Measurements from ENCODE around the gene BCR.

Gene BCR

DNA sequence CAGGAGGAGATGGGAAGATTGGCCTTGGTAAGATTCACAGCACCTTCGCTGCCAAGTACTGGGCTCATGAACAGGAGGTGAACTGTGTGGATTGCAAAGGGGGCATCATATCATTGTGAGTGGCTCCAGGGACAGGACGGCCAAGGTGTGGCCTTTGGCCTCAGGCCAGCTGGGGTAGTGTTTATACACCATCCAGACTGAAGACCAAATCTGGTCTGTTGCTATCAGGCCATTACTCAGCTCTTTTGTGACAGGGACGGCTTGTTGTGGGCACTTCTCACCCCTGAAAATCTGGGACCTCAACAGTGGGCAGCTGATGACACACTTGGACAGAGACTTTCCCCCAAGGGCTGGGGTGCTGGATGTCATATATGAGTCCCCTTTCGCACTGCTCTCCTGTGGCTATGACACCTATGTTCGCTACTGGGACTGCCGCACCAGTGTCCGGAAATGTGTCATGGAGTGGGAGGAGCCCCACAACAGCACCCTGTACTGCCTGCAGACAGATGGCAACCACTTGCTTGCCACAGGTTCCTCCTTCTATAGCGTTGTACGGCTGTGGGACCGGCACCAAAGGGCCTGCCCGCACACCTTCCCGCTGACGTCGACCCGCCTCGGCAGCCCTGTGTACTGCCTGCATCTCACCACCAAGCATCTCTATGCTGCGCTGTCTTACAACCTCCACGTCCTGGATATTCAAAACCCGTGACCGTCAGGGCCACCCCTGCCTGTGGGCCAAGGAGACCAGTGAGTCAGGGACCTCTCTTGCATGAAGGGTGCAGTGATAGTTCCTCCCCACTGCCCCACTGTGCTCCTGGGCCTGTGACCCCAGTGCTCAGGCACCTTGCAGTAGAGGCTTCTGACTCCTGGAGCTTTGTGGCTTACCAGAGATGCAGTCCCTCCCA lies 83.6 kb downstream of the BCR start:
- peak; percentile 72 for DNase-seq (ENCODE audit: low spot score)

DNA sequence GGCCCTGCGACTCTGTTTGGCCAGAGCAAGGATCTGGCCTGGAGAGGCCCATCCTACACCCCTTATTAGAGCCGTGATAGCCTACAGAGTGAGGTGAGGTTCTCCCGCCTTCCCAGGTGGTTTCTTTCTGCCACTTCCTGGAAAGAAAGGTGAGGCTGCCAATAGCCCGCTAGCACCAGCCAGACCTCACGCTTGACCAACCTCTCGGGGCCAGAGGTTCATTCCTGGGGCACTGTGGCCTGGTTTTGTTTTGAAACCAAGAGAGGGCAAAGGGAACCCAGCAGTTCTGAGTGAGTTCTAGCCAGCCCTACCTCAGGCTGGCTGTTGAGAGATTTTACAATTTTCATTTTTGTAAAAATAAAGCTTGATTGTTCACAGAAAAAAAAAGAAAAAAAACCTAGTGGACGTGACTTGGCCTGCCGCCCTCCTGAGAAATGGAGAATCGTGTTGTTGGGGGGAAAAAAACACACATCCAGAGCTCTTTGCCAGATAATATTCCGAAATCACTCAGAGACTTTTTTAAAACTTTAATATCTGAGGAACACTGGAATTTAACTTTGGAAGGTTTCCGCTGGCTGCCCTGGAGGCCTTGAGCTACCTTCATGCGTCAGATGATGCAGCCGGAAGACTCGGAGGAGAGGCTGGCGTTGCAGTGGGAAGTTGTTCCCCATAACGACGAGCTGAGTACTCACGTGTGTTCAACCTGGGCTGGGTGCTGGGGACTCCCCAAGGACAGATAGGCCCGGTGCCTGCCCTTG lies 84.5 kb downstream of the BCR start:
- no peak for DNase-seq (ENCODE audit: low spot score)

DNA sequence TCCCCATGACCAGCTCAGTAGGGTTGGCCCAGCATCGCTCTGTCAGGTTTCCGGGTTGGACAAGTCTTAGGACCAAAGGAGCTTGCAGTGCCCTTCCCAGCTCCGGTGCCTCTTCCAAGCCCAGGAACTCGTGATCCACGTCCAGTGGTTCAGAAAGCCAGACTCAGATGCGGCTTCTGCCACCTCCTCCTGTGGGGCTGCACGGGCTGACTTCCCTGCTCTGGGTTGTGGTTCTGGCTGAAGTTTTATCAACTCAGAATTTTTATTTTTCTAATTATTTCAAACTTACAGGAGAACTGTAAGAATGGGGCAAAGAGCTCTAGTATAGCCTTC lies 85.0 kb downstream of the BCR start:
- DNase-seq (ENCODE audit: low spot score) = no peak

DNA sequence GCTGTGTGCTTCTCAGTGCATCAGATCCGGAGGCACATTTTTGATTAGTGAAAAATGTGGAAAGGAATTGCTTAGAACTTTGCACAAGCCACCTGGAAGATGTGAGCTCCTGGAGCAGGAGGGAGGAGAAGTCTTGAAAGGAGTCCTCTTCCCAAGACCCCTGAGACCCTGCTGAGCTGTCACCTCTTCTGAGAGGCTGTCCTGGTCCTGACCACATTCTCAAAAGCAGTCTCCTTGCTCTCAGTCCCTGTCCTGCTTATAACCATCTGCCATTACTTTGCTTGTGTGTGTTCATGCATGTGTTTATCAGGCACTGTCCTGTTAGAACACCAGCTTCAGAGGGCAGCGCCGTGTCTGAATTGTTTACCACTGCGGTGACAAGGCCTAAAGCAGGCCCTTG lies 86.5 kb downstream of the BCR start:
- no peak for DNase-seq (ENCODE audit: low spot score)

DNA sequence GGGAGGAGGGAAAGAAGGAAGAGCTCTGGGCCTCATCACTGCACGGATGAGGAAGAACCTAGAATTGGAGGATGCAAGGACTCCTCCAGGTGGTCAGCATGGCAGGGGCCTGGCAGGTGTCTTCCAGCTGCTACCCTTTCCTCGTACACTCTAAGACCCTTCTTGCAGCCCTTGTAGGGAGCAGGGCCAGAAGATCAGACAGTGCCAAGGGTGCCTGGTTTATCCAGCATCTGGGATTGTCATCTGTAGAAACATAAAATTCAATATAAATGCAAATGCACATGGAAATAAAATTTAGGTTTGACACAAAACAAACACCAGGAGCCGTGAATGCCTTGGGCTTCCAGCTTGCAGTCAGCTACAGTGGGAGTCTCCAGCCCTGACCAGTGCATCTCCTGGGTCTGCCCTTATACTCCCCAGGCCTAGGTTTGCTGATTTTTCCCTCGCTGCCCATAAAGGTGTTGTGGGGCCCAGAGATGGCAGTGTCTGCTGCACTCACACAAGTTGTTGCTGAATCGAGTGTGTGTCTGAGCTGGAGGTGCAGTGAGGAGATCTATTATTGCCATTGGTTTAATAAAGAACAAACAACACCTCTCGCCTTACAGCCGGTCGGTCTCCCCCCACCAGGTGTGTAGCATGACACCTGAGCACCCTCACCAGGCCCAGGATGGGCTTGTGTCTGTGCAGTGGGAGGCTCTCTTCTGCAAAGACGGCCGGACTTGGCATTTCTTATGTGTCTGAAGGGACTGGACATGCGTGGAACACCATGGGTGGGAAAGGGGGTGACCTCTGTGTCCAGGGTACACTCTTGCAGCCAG lies 87.1 kb downstream of the BCR start:
- no peak for DNase-seq (ENCODE audit: low spot score)

DNA sequence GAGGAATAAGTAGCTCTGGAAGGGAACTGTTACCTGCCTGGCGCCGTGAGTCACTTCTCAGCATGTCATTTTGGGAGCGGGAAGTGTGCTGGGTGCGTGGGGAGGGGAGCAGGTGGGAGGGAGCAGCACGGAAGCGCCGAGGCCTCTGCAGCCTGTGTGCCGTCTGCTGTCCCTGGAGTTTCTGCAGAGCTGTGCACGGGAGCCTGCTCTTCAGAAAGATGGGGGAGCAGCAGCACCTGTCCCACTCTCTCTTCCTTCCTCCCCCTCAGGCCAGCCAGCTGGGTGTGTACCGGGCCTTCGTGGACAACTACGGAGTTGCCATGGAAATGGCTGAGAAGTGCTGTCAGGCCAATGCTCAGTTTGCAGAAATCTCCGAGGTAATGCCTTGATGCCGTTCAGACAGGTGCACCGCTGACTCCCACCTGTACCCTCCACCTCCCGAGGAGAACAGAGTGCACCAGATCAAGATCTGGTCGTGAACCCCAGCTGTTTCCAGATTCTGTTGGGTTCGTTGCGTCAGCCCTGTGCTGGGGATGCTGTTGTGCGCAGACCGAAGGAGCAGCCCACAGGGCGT lies 87.9 kb downstream of the BCR start:
- no peak for DNase-seq (ENCODE audit: low spot score)

DNA sequence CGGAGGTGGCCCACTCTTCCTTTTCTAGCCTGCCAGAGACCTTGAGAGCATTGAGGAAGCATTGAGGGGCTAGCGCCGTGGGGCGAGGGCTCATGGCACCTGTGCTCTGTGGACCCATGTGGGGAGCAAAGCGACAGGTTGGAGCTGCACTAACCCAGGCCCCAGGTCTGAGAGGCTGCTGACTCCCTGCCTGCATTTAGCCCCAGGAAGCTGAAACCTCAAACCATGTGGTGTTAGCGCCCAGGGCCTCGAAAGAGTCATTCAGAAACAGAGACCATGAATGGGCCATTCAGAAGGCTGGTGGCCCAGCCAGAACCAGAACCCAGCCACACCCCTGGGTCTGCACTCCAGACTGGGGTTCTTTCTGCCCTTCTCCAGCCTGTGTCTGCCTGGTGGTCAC lies 88.6 kb downstream of the BCR start:
- no peak for DNase-seq (ENCODE audit: low spot score)

DNA sequence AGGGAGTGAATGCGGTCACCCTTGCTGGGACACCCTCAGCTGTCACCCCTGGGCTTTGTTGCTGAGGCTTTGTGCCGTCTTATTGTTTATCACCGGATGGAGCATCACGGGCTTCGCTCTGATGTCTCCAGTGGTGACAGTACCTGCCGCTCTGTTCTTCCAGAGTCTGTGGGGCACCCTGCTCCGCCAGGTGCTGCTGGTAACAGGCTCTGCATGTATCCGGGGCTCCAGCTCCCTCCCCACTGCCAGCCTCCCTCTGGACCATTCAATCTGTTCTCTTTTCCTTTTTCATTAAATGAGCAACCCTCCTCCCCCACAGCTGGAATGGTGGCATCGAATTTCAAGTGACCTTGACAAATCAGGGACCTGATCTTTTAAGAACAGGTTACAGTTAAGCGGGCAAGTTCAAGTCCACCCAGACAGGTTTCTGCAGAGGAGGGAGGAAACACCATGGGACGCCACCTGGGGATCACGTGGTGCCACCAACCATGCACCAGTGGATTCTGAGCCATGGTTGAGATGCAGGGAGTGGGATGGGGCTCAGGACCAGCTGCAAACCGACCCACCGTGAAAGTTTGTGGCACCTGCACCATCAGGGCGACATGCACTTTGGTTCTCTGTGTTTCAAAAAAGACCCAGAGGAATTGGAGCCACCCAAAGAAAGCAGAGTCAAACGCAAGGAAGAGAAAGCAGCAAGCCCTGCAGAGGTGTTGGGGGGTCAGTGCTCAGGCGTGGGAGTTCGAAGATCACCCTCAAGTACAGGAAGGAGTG lies 89.3 kb downstream of the BCR start:
- no peak for DNase-seq (ENCODE audit: low spot score)

DNA sequence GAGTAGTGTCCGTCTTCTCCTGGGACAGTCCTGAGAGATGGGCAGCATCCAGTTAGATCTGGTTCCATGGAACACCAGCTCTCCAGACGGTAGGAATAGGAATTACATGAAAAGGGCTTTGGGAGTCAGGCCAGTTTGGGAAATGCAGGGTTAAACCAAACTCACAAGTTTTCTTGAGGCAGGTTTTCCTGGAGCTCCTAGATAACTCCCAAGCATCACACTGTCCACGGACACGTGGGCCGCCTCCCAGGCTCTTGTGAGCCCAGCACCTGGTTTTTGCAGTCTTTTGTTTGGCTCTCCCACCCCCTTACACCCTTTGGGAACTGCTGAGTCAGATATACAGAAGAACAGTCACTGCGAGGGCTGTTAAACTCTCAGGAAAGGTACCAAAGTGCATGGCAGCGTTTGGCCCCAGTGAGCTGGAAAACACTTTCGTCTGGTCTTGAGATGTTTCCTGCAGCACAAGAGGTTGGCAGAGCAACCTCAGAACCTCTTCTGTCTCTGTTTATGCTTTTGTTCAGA lies 90.0 kb downstream of the BCR start:
- DNase-seq (ENCODE audit: low spot score) = no peak

DNA sequence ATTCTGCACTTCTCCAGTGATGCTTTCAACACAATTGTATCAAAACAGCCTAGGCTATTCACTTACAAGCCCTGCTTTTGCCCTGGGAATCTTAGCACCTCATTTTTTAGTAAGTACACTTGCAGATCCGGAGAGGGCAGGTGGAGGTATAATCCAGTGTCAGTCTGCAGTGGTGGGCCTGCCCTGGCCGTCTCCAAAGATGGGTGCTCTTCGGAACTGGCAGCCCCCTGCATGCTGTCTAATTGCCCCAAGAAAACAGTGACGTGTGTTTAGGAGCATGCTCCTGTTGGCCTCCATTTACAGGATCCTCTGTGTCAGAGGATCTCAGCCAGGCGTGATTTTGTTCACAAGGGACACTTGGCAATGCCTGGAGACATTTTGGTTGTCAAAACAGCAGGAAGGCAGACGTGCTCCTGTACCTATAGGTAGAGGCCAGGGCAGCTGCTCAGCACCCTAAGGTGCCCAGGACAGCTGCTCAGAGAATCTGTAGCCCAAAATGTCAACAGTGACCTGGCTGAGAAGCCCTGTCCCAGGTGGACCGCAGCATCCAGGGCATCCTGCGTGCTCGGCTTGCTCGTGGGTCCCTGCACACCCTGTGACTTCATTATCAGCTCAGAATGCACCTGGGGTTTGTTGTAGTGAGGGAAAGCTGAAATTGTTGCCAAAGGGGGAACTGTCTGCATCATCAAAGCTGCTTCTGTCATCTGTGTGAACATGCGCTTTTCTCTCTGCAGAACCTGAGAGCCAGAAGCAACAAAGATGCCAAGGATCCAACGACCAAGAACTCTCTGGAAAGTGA lies 90.7 kb downstream of the BCR start:
- no peak for DNase-seq (ENCODE audit: low spot score)

DNA sequence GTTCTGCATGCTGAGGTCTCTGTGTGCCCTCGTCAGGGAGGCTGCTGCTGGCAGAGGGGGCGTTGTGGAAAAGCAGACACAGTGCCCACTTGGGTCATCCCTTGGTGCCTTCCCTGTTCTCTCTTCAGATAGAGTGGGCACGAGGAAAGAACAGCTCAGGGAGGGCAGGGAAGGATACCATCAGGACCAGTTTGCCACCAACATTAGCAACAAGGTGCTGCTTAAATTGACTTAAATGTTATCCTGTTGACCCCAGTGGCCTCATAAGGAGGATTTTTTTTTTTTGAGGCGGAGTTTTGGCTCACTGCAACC lies 91.2 kb downstream of the BCR start:
- no peak for DNase-seq (ENCODE audit: low spot score)

DNA sequence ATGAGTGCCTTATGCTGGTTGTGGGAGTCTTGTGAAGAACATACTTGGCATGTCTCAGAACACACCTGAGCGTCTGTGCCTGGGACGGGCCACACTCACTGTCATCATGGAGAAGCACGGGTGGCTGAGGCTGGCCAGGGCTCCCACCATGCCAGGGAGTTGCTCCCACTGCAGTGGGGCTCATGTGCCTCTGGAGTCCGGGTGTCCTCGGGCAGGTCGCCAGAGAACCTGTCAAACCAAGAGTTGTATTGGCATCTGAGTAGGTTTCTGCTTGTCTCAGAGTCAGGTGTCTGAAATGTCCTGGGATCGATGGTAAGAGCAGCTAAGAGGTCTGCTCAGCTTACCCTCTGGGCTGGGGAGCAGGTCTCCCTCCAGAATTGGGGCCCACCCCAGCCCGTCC lies 92.1 kb downstream of the BCR start:
- DNase-seq (ENCODE audit: low spot score) = no peak

DNA sequence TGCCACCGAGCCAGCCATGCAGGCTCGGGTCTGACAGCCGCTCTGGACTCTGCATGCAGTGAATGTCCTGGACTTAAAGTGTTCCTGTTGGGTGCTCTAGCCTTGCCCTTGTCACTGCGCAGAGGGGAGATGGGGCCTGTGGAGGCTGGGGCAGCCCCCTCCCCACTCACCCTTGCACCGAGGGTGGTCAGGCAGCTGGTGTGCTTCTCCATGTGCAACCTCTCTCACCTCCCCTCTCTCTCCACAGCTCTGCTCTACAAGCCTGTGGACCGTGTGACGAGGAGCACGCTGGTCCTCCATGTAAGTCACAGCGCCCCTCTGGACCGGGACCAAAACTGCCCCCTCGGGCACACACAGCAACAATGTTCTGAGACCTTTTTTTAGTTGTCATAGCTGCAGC lies 92.5 kb downstream of the BCR start:
- DNase-seq (ENCODE audit: low spot score) = no peak

DNA sequence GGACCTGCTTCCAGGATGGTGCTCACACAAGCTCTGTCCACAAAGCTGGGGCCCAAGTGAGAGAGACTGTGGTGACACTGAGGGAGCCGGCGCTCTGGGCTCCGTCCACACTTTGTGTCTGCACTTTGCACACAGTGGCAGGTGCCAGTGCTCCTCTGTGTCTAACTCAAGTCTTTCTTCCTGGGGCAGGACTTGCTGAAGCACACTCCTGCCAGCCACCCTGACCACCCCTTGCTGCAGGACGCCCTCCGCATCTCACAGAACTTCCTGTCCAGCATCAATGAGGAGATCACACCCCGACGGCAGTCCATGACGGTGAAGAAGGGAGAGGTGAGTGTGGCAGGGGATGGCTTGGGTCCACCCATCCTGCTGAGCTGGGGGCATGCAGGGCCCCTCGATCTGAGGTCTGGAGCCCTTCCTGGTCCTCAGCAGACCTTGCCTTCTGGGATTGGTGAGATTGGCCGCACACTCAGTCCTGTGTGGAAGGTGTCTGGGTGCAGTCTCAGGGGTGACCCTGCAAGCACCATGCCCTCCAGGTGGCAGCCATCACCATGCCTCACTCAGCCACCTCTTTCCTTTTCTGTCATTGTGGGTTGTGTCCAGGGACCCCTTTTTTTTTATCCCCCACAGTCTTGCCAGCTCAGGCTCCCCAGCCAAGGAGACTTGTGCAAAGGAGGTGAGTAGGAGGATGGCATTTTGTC lies 93.3 kb downstream of the BCR start:
- no peak for DNase-seq (ENCODE audit: low spot score)

DNA sequence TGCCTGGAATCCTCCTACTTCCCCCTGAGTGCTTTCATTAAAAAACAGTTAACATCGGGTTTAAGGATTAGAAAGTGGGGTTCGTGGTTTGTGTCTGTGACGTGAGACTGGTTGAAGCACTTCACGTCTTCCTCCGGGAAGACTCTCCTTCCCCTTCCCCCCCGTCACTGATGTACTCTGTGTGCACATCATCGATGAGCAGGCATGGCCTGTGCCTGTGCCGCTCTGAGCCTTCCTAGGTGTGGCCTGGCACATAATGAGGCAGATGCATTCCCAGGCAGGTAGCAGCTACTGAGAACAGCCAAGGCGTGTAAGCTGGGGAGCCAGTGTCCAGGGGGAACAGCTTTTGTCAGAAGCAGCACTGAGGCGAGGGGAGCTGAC lies 93.8 kb downstream of the BCR start:
- no peak for DNase-seq (ENCODE audit: low spot score)

DNA sequence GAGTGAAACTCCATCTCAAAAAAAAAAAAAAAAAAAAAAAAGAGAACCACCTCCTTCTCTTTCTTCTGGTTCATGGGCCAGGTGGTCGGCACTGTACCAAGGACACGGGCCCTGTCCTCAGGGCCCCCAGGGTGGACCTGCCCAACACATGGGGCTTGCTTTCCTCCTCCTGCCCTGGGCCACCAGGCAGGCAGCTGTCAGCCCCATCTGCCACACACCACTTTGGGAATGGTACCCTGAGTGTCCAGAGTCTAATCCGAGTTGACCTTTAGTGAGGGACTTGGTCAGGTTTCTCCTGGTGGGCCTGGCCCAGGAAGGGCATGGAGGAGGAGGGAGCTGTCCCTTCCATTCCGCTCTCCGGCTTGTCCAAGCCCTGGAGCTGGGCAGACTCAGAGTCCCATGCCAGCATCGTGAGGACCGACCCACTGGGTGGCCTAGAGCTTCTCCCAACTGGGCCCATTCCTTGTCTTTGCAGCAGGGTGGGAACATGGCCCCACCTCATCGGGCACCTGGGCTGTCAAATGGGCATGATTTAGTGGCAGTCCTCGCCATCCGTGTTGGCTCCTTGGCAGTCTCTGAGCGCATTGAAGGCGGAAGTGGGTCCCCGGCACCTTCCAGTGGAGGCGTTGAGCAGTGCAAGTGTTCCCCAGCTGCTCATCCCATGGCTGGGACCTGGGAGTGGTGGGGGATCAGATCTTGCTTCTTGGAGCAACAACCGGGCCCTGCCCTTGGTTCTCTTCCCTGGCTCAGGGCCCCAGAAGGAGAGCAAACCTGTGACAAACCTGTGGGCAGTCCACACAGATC lies 94.8 kb downstream of the BCR start:
- DNase-seq (ENCODE audit: low spot score) = no peak

DNA sequence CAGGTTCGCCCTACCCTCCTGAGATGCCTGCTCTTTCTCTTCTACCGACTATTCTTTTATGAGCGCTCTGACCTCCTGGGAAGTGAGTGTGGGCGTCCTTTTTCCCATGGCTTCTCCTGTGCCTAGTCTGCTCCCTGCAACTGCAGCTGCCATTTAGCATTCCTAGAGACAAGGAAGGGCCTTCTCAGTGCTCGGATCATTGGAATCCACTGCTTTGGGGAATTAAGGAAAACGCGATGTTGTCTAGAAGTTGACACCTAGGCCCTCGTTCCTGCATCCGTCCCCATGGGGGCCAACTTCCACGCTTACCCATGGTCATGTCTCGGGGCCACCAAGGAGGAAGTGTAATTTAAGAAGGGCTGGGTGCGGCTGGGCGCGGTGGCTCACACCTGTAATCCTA lies 95.4 kb downstream of the BCR start:
- DNase-seq (ENCODE audit: low spot score) = no peak

DNA sequence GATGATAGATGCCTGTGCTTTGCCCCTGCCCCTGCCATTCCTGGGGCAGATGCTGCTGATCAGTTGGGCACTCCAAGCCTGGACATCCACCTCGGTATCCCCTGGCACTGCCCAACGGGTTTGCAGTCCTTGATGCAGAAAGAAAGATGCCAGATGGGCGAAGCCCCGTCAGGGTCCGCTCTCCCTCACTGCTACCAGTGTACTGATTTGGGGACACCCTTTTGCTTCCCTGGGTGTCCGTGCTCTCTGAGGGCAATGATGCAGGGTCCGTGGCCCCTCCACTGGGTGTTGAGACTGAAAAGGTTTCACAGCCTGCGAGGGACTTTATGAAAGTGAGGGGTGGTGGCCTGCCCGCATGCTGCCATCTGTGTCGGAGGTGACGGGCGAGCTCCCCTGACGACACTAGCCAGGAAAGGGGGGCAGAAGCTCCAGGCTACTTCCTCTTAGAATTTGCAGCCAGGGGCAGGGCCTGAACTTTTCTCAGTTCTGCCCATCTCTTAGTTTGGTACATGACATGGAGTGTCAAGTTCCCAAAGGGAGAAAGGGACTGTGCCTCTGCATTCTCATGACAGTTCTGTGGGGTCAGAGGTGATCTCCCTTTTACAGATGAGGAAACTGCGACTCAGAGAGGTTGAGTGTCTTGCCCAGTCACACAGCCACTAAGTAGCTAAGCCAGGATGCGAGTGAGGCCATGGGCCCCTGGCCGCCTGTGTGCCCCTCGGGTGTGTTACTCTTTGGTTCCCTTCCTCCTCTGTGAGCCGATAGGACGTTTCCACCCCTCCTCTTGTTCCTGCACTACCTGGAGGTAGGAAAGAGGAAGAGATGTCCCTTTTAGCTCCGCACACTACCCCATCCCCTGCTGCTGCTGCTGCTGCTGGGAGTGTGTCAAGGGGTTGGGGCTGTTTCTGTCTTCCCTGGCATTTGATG lies 96.6 kb downstream of the BCR start:
- DNase-seq (ENCODE audit: low spot score) = no peak
